ENCODE data around the gene ULK2. TPM values are rescaled to one million over a fixed set of nuclear protein-coding genes. Genes with fewer than 3 reads are reported as not detected.
"Not testable (repeated sequence)": the region's sequence is repeated elsewhere in the genome, so short reads cannot be mapped to it uniquely, and the experiment has no call there.

ULK2 gene
- total RNA-seq, 1 donor from 2014 or later: 15.7 TPM

- peak; percentile 77 to 94 for DNase-seq (ENCODE audit: low read depth in 2 of 2)
Observed at GRCh38 chr17:19768046-19768782, 99.5 kb downstream of the ULK2 start.

GRCh38 chr17:19766421-19767270, 101.1 kb downstream of the ULK2 start:
- DNase-seq (ENCODE audit: low read depth in 2 of 2): peak in 1 of 2 donors; percentile 67

DNA sequence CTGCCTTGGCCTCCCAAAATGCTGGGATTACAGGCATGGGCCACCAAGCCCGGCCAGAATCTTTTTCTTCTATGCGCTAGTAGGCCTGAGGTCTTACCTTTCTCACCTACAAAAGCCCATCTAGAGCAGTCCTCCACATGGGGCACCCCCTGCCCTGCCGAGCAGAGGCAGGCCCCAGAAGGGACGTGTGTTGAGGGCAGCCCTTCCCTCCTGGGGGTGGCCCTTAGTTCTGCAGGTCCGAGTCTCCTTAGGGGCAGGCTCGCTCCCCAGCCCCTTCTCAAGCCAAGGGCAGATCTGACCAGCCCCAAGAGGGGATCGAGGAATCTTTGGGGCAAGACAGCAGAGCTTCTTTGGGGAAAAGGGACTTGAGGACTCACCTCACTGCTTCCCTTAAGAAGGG, 101.7 kb downstream of the ULK2 start:
- DNase-seq (ENCODE audit: low read depth in 2 of 2): no peak

DNA sequence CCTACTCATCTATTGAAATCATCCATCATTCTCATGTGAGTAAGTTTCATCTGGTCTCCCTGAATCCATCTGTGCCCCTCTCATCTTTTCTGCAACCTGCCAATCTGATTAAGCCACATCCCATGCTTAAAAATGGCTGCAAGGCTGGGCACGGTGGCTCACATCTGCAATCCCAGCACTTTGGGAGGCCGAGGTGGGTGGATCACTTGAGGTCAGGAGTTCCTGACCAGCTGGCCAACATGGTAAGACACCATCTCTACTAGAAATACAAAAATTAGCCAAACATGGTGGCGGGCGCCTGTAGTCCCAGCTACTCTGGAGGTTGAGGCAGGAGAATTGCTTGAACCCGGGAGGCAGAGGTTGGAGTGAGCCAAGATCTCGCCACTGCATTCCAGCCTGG, 103.7 kb downstream of the ULK2 start:
- DNase-seq (ENCODE audit: low read depth in 2 of 2): not testable (repeated sequence)

DNA sequence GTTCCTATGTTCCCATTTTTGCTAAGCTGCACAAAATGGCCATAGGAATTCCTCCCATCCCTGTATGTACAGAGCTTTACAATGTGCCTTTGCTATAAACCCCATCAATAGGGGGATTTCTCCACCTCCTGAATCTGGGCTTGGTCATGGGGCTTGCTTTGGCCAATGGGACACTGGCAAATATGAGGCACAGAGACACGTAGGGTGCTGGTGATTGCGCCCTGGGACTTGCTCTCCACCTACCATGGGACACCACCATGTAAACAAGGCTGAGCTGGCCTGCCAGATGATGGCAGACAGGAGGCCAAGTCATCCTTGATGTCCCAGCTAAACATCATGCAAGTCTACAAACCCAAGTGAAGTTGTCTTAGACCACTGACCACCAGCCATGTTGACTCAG, 104.3 kb downstream of the ULK2 start:
- DNase-seq (ENCODE audit: low read depth in 2 of 2): no peak

DNA sequence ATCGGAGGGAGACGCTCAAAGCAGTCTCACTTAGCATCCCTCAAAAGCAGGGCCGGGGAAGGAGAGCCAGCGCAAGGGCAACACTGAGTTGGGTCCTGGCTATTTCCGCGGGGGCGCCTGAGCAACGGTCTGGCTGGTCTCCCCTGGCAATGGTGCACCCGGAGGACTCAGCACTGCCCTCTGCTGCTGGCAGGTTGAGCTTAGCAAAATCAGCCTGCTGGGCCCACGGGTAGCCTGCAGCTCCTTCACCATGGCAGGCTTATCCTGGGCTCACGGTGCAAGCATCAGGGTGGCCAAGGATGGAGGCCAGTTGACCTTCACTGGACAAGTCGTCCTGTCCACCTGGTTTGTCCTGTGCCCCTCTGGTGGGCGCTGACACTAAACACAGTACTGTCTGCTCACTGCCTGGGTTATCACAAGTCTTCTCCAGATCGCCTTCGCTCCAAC, 105.2 kb downstream of the ULK2 start:
- peak; percentile 54 to 73 for DNase-seq (ENCODE audit: low read depth in 2 of 2)

DNA sequence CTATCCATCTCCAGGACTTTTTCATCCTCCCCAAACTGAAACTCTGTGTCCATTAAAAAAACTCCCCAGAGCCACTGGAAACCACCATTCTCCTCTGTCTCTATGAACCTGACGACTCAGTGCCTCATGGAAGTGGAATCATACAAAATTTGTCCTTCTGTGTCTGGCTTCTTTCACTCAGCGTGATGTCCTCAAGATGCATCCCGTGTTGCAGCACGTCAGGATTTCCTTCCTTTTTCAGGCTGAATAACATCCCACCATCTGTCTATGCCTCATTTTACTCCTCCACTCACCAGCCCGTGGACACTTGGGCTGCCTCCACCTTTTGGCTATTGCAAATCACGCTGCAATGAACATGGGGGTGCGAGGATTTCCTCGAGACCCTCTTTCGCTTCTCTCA, 107.0 kb downstream of the ULK2 start:
- no peak for DNase-seq (ENCODE audit: low read depth in 2 of 2)

GRCh38 chr17:19759568-19760549, 107.9 kb downstream of the ULK2 start:
- no peak for DNase-seq (ENCODE audit: low read depth in 2 of 2)

- DNase-seq (ENCODE audit: low read depth in 2 of 2): no peak
Observed at GRCh38 chr17:19757536-19758180, 110.1 kb downstream of the ULK2 start.

DNA sequence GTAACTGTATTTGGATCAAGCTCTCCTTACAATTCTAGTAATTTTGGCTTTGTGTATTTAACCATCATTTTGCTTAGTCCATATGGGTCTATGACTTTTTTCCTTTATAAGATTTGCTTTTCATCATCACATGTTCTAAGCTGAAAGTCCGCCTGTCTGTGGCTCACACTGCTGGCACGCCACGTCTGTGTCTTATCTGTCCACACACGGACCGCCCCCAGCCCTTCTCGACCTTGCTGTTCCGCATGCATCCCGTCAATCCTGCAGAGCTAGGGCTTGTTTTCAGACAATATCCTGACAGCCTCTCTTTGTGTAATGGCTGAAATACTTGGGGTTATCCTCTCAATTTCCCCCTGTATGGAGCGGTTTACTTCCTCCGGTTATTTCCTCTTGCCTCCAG, 111.2 kb downstream of the ULK2 start:
- DNase-seq (ENCODE audit: low read depth in 2 of 2): peak in 1 of 2 donors; percentile 40

- DNase-seq (ENCODE audit: low read depth in 2 of 2): no peak
Observed at GRCh38 chr17:19755821-19756510, 111.8 kb downstream of the ULK2 start.

DNA sequence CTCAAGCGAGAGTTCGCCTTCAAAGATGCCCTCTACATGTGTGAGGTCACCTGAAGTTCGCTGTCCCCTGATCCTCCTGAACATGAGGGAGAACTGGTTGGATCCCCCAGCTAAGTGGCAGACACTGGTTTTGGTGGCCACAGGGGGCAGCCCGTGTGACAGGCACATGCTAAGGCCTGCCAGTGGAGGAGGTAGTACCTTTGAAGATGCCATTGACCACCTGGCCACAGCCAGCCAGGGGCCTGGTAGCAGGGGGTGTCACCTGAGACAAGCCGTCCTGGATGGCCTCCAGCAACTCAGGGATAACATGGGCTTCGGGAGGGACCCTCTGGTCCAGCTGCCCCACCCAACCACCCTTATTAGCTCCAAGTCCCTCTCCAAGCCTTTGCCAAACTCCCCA, 112.3 kb downstream of the ULK2 start:
- DNase-seq (ENCODE audit: low read depth in 2 of 2): no peak

DNA sequence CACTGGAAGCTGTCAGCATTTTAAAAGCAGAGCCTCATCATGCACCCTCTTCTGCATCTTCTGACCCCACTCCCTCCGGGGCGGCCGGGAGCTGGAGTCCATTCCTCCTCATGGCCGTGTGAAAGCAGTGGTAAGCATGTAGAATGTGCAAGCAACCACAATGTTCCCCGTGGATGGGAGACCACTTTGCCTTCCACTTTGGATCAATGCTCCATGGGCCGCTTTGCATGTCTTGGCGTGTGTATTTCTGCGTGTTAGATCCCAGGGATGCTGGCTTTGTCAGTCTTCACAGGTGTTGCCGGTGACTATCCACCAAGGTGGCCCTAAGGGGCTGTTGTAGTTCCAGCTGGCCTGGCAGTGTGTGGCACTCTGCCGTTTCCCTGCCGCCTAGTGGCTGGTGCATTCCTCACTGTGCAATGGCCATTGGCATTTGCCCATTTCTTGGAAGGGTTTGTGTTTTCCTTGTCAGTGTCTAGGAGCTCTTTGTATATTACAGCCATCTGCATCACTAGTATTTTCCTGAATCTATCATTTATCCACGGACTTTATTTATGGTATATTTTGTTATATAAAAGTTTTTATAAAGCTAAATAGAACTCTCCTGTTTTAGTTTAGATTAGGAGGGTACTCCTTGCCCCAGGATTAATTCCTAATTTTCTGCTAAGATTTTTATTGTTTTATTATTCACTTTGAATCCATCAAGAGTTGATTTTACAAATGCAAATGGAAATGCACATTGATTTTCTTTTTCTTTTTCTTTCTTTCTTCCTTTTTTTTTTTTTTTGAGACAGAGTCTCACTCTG, 113.9 kb downstream of the ULK2 start:
- no peak for DNase-seq (ENCODE audit: low read depth in 2 of 2)

- peak; percentile 67 to 89 for DNase-seq (ENCODE audit: low read depth in 2 of 2)
Observed at GRCh38 chr17:19753051-19753509, 114.7 kb downstream of the ULK2 start.

DNA sequence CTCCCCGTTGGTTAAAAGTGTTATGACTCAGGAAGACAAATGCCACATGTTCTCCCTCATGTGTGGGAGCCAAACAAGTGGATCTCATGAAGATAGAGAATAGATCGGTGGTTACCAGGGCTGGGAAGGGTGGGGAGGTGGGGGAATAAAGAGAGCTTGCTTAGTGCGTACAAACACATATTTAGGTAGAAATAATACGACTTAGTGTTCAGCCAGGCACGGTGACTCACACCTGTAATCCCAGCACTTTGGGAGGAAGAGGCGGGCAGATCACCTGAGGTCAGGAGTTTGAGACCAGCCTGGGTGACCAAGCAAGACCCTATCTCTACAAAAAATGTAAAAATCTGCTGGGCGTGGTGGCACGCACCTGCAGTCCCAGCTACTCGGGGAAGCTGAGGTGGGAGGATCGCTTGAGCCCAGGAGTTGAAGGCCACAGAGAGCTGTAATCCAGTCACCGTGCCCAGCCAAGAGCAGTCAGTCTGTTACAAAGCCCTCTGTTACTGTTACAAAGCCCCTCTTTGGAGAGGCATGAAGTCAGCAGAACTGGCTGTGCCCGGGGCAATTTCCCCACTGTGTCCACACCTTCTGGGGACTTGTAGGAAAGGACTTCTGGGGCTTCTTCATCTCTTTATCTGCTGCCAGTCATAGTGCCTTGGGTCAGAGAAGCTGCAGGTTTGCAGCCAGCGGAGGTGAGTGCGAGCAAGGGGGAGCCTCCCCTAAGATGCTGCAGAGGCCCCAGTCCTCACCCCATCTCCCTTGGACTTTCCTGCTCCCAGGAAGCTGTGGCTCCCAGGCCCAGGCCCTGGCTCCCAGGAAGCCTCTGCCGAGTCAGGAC, 115.3 kb downstream of the ULK2 start:
- DNase-seq (ENCODE audit: low read depth in 2 of 2): no peak

DNA sequence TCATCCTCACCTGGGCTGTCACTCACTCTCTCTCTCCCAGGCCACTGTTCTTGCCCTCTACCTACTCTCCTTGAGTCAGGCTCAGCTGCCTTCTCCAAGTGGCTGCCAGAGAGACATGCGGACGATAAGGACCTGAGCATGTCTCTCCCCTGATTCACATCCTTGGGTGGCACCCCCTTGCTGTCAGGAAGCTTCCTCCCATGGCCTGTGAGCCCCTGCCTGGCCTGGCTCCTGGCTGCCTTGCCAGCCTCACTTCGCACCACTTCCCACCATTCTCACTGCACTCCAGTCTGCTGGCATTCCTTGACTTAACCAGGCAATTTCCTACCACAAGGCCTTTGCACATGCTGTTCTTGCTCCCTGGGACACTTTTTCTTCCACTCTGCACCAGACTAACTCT, 116.9 kb downstream of the ULK2 start:
- DNase-seq (ENCODE audit: low read depth in 2 of 2): no peak

DNA sequence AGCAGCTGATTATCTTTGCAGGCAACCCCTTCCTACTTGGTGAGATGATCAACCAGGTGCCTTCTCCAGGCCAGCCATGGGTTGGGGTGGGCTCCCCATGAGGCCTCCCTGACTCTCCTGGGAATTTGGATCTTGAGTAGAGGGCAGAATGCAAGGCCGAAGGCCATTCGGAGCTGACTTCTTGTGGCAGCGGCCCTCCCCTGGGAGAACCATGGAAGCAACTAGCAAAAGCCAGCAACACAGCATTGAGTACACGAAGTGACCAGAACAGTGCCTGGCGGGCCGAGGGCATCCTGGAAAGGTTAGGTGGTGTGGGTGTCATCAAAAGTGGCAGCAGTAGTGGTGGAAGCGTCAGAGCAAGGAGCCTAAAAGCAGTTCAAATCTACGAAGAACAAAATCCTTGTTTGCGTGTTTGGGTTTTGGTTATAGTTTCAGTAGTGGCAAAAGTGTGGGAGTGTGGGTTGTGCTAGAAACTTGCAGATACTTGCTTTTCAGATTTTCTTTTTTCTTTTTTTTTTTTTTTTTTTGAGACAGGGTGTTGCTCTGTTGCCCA, 117.6 kb downstream of the ULK2 start:
- no peak for DNase-seq (ENCODE audit: low read depth in 2 of 2)

DNA sequence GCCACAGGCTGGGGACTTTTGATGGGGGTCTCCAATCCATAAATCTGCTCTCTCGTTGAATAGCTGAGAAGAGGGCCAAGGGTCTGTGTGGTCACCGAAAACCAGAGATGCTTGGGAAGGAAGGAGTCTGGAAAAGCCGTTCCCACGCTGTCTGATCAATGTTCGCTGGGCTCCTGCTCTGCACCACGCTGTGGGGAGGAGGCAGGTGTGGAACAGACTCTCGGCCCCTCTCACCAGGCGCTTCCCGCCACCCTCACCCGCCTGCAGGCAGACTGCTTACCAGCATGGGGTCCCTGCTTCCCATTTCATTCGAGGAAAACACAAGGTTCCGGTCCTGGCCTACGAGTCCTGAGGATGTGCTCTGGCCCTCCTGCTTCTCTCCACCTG, 118.9 kb downstream of the ULK2 start:
- no peak for DNase-seq (ENCODE audit: low read depth in 2 of 2)

Data from dermis microvascular lymphatic vessel endothelial cell (primary cell).